GM18505 (cell line): Measurements from ENCODE around the gene RANBP9.

Experiments used
- ATAC-seq: cut with Tn5 transposase; IDR thresholded peaks from one replicate; pipeline ENCODE4 v1.9.1; 2021; ENCODE audit not compliant: unreplicated experiment
- POLR2A ChIP-seq: IDR thresholded peaks from 4 replicates; pipeline ENCODE4 v1.6.1; 2011; ENCODE audit warnings: borderline replicate concordance; ENCODE audit not compliant: insufficient read depth, insufficient read length; ENCODE audit errors: extremely low read depth

The RANBP9 gene

DNA sequence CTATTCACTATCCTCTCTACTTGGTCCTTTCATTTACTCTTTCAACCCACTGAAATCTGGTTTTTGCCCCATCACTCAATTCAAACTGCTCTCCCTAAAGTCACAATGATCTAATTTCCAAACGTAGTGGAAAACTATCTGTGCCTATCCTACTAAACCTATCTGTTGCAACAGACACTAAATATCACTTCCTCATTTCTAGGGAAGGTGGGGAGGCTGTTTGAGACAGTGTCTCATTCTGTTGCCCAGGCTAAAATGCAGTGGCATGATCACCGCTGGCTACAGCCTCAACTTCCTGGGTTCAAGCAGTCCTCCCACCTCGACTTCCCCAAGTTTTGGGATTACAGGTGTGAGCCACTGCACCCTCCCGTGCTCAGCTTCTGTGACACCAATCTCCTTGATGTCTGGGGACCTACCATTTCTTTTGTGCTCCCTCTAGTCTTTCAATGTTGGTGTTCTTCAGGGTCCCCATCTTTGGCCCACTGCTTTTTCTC is 8.8 kb downstream of the RANBP9 start:
- peak; percentile 53 for ATAC-seq
- no peak for TF ChIP-seq POLR2A

- TF ChIP-seq POLR2A: no peak
- ATAC-seq: no peak
These were observed 11.4 kb downstream of the RANBP9 start for GRCh38 chr6:13700232-13700631.

DNA sequence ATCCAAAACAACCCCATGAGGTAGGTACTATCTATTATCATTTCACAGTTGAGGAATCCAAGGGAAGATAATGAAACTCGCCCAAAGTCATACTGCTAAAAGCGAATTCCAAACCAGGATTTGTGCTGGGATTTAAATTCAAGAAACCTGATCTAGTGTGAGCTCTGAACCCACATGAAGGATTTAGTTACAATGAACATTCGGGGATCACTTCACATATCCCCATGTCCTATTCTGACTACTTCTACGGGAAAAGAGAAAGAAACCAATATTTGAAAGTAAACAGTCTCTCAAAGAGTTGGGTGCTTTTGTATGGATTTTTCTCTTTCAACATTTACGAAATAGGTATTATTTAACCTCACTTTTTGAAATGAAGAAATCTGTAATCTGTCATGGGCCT is 12.9 kb downstream of the RANBP9 start:
- no peak for ATAC-seq
- no peak for TF ChIP-seq POLR2A

DNA sequence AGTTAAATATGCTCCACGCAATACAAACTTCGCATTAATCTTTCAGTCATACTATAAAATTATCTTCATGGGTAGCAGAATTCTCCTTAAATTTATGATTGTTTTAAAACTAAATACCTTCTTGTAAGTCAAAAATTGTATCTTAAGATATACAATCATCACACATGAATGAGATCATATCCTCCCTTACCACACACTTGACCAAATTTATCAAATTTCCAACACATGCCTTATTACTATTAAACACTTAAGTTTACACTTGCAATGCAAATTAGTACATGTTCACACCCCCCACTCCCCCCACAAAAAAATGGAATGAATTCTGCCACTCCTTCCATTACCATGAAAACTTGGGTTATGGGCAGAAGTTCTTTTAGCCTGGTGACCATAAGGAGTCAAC is 13.8 kb downstream of the RANBP9 start:
- TF ChIP-seq POLR2A: no peak
- ATAC-seq: no peak

- no peak for ATAC-seq
- TF ChIP-seq POLR2A: no peak
These were observed 15.4 kb downstream of the RANBP9 start for GRCh38 chr6:13696226-13696625.

GRCh38 chr6:13695252-13695651 is 16.4 kb downstream of the RANBP9 start:
- no peak for ATAC-seq
- no peak for TF ChIP-seq POLR2A

GRCh38 chr6:13694562-13694961 is 17.1 kb downstream of the RANBP9 start:
- ATAC-seq: no peak
- TF ChIP-seq POLR2A: no peak

GRCh38 chr6:13689511-13690256 is 22.0 kb downstream of the RANBP9 start:
- no peak for TF ChIP-seq POLR2A
- no peak for ATAC-seq

DNA sequence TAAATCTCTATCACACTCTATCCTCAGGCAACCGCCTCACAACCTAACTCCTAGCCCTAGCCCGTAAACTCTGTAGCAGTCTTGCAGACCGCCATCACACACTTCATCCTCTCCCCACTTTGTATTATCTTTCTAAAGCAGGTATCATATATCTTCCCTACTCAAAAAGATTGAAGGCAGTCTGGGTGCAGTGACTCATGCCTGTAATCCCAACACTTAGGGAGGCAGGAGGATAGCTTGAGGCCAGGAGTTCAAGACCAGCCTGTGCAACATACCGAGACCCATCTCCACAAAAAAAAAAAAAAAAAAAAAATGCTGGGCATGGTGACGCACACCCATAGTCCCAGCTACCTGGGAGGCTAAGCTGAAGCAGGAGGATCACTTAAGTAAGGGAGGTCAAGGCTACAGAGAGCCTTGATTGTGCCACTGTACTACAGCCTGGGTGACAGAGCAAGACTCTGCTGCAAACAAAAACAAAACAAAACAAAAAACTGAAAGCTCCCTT is 22.9 kb downstream of the RANBP9 start:
- no peak for ATAC-seq
- no peak for TF ChIP-seq POLR2A

DNA sequence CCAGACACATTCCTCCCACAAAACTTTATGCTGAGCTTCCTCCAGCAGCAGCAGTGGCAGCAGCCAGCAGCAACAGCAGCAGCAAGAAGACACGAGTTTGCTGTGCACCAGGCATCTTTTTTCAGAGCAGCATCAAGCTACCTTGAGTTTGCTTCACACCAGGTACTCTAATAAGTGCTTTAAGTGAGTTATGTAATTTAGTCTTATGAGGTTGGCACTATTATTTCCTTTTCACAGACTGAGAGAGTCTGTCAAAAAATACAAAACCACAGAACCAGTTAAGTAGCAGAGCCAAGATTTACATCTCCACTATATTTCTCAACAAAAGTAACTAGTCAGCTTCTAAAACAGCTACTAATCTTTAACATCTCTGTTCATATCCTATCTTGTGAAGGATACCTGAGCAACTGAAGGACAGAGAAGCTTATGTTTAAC is 23.7 kb downstream of the RANBP9 start:
- no peak for ATAC-seq
- TF ChIP-seq POLR2A: no peak

DNA sequence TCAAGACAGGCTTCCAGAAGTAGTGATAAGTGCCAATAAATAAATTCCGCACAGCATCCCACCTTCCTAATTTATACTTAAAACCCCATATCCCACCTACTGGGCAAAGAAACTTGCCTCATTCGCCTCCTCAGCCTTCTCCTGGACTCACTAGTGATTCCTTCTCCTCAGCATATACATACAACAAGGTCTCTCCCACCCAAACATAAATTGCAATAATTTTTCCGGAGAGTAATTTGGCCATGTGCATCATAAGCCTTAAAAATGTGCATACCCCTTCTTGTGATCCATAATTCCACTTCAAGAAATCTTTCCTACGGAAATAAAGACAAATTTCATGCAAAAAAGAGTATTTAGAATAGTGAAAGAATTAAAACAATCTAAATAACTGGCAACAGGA is 26.8 kb downstream of the RANBP9 start:
- ATAC-seq: no peak
- no peak for TF ChIP-seq POLR2A

DNA sequence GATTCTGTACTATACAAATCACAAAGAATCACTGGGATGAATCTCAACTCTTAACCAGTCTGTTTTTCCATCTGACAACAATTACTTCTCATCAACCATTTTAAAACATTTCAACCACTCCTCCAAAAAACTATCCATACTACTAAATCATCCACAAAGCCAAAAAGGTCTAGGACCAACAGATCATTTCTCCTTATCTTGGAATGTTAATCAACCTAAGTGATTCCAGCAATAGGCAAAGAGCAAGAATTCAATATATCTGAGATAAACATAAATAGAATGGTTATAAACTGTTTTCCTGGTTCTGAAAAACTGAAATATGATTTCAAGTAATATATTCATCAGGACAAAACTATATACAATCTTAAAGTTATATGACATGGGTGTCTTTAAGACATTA is 28.6 kb downstream of the RANBP9 start:
- TF ChIP-seq POLR2A: no peak
- no peak for ATAC-seq

- no peak for TF ChIP-seq POLR2A
- no peak for ATAC-seq
These were observed 29.3 kb downstream of the RANBP9 start for GRCh38 chr6:13682346-13682745.

- TF ChIP-seq POLR2A: no peak
- ATAC-seq: no peak
These were observed 30.2 kb downstream of the RANBP9 start for GRCh38 chr6:13681305-13682061.
